T-helper 1 cell treated with Interleukin-12 subunit alpha and Interleukin-12 subunit beta and Interleukin-4 antibody, amounts not matched to agents 30 ng/mL and 1 ng/mL, for 36 hours (primary cell): Measurements from ENCODE around the gene DDX59. TPM values are rescaled to one million over a fixed set of nuclear protein-coding genes. Genes with fewer than 3 reads are reported as not detected.

ENCODE experiments used
- intact Hi-C: fragments of 100-400 bp; cut with micrococcal nuclease; formaldehyde crosslinking; loops from one replicate; pipeline ENCODE4 v1.15.1; 2024
- total RNA-seq: library from RNA; stranded (reverse); gene quantifications from 2 replicates; pipeline ENCODE4 v1.2.3, GENCODE V29; 2022

DDX59 gene
- total RNA-seq, 1 donor from 2014 or later: 21.3 TPM

DNA sequence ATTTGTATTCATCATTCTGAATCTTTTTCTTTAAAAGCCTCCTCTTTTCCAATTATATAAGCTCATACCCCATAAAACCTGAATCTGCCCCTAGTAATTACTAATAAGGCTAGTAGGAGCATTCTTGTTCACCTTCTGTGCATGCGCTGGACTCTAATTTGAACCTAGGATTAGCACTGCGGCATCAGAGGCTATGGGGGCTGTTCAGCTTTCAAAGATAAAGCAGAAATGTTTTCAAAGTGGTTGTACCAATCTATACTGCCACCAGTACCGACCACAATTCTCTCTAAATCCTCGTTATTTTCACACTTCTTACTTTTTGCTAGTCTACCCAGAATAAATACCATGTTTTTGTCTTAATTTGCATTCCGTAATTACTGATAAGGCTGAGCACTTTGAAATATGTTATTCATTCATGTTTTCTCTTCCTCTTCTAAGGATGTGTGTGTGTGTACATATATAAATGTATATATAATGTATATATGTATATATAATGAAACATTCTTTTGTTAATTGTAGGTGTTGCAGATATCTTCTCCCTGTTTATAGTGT is 1.6 kb upstream of the DDX59 start:
- intact Hi-C loops: loop anchor here (2.0 to 5.0 kb wide), 2 partner anchors 351 to 519 kb away; partner anchors contain the start of gene KIF21B

DNA sequence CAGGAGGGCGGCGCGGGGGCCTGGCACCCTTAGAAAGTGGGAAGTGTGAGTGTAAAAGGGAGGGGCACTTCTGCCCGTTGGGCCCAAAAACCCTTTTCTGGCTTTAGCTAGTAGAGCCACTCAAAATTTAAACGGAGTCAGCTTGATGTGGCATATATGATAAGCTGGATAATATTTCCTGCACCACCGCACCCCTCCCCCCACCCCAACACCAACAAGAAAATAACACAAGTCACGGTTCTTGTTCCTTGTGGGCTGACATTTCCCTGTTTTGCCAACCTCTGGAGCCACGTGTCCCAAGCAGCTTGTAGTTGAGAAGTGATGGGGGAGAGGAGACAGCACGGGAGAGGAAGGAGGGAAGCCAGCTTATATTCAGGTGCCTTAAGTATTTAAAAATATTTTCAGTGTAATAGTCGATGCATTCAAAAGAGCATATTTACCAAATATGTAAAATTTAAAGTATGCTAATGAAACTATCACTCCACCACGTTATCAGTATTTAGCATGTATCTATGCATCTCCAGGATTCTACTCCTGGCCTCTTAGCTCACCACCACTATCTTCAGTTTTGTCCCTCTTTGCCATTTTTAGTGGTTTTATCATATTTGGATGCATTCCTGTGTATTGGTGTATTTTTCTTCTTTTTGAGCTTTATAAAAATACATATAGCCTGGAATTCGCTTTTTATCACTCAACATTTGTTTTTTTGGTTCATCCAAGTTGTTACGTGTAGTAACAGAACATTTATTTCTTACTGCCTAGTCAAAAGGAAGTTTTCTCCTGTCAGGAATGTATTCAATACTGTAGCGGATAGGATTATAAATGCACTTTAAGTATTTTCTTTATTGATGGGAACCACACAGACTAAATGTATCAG is 773 bp upstream of the DDX59 start:
- intact Hi-C loops: loop anchor here (1.0 to 5.0 kb wide), 4 partner anchors 50 to 518 kb away; partner anchors contain the start of genes CAMSAP2, KIF14 and KIF21B

DNA sequence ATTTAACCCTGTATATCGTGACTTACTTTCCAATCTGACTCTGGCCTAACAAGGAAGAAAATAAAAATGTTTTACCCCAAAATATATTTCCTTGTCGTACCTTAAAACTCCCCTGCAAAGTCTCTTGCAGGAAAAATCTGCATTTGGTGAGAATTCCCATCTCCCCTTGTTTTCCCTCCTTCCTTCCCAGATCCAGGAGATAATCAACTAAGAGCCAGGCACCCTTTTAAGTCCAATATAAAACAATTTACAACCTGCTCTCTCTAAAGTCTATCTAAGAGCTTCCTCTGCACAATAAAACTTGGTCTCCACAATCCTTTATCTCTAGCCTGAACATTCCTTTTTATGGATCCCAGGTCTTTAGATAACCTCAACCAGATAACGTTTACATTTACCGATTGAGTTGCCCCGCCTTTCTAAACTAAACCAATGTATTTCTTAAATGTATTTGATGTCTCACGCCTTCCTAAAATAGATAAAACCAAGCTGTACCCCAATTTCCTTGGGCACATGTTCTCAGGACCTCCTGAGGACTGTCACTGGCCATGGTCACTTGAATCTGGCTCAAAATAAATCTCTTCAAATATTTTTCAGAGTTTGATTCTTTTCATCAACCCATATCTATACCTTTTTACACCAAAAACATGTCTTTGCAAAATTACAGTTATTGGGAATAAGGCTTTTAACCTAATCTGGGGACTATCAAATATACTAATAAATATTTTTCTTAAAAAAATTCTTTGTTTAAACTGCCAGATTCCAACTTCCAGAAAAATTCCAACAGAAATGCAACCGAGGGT is 993 bp downstream of the DDX59 start:
- intact Hi-C loops: loop anchor here (1.0 to 10.0 kb wide), 4 partner anchors 135 to 1734 kb away; partner anchors contain the start of genes TMEM9 and ZNF281

DNA sequence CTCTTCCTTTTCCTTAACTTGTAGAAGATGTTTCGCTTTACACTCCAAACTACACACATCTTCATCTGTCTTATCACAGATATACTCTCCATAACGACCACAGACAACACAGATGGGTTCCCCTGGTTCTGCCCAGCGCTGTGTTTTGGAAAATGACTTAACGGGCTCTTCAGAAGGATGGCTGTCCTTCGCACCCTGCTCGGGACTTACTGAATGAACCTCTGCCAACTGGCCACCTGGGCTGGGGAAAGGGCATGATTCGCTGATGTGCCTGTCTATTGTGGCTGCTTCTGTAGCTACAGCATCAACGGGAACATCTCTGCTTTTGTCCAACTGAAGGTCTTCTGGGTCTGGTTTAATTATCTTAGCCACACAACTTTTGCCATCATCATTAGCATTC is 3.4 kb downstream of the DDX59 start:
- intact Hi-C loops: loop anchor here (10.0 kb wide), 1 partner anchor 1732 kb away; no protein-coding TSS in a partner anchor

DNA sequence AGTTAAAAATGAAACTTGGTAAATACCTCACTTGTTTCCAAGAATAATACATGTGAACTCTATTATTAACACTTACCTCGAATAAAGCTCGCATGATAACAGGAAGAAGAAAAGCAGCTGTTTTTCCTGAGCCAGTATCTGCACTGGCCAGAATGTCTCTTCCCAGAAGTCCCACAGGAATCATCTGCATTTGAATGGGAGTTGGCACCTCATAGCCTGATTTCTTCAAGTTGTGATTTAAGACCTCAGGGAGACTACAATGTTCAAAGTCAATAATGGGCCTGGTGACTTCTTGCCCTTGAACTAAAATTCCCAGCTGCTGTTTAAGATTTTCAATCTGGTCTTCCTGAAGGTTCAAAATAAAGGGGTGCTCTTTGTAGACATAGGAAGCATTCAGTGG is 3.8 kb downstream of the DDX59 start:
- intact Hi-C loops: loop anchor here (10.0 kb wide), 1 partner anchor 1731 kb away; no protein-coding TSS in a partner anchor

DNA sequence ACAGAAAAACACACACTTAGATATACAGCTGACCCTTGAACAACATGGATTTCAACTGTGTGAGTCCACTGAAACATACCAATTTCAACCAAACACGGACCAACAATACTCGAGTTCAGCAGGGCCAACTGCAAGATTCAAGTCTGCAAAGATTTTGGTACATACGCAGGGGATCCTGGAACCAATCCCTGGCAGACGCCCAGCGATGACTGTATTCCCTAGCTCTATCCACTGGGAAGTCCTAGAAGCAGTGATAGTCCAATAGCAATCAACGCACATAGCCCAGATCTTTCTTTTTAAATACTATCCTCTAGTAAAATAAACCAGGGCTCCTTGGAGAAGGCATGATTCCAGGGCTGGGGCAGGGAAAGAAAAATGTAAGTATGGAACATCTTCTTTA is 9.0 kb downstream of the DDX59 start:
- intact Hi-C loops: loop anchor here (10.0 kb wide), 1 partner anchor 1726 kb away; no protein-coding TSS in a partner anchor

DNA sequence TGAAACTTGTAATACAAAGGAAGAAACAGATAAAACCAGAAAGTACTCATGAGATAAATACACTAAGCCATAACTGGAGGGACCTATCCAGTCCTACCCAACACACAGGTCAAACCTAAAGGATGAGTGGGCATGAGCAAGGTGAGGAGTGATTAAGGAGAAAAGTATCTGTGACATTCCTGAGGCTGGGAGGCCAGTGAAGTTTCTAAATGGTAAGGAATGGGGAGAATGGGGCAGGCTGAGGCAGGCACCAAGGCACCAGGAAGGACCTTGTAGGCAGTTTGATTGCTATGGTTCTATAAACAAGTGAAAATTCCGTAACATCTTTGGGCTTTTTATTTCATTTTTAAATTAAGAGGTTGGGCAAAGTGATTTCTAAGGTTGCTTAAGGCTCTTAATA is 10.4 kb downstream of the DDX59 start:
- intact Hi-C loops: no loop called here

DNA sequence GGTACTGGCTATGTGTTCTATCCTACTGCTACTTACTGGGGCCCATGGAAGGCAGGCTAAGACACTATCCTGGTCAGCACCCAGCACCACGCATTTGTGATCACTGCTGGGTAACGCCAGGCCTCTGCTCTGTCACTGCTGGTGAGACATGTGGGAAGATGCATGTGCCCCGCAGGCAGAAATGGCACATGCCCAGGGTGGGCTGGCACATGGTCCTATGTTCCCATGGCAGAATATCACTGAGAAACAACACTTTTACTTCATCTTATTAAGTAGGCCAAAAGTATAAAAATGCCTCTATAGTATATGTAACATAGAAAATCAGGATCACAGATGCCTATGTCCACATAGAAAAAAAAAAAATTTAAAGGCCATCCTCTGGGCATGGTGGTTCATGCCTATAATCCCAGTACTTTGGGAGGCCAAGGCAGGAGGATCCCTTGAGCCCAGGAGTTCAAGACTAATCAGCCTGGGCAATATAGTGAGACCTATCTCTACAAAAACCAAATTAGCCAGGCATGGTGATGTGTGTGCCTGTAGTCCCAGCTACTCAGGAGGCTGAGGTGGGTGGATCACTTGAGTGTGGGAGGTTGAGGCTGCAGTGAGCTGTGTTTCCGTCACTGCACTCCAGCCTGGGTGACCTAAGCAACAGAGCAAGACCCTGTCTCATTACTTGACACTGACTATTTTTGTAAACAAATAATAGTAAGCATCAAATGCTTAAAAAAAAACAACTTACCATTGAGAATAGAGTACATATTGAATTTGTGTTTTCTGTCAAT is 11.5 kb downstream of the DDX59 start:
- intact Hi-C loops: no loop called here

DNA sequence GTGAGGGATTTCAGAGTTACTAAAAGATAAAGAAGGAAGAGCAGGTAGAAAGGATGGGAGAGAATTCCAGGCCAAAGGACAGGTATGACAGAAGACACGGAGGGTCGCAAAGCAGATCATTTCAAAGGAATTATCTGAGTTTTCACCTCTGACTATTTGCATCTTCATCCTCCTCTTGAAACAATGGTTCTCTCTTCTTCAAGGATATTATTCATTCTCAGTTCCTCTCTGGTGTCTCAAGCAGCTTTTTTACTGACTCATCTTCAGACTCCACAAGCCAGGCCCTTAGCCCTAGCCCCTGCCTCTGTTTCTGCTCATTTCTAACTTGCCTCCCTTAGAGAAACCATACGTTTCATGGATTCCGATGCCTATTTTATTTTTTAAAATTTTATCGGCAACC is 15.0 kb downstream of the DDX59 start:
- intact Hi-C loops: no loop called here

DNA sequence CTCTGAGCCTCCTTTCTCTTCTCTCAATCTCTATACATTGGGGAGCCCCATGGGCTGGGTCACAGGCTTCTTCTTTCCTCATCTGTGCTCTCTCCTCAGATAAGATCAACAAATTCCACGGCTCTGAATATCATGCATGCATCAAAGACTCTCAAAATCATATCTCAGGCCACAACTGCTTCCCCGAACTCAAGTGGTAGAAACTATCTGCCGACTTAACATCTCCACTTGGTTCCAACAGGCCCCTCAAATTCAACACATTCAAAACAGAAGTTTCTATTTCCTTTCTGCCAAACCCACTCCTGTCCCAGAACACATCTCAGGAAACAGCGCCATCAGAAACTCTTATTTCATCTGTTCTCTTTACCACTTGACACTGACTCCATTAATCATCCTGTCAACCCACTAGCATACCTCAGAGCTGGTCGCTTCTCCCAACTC is 16.7 kb downstream of the DDX59 start:
- intact Hi-C loops: no loop called here

DNA sequence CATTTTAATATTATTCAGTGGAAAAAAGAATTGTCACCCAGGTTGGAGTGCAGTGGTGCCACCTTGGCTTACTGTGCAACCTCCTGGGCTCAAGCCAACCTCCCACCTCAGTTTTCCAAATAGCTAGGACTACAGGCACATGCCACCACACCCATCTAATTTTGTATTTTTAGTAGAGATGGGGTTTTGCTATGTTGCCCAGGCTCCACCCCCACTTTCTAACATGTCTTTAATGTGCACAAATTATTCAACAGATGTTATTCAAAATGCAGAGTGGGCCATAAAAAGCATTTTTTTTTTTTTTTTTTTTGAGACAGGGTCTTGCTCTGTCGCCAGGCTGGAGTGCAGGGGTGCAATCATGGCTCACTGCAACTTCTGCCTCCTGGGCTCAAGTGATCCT is 17.3 kb downstream of the DDX59 start:
- intact Hi-C loops: no loop called here

DNA sequence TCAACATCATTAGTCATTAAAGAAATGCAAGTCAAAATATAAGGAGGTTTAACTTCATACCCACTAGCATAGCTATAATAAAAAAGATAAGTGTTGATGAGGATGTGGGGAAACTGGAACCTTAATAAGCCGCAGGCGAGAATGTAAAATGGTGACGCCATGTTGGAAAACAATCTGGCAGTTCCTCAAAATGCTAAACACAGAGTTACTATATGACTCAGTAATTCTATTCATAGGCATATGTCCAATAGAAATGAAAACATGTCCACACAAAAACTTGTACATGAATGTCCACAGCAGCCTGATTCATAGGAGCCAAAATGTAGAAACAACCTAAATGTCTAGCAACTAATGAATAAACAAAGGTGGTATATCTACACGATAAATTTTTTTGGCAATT is 23.2 kb downstream of the DDX59 start:
- intact Hi-C loops: no loop called here

DNA sequence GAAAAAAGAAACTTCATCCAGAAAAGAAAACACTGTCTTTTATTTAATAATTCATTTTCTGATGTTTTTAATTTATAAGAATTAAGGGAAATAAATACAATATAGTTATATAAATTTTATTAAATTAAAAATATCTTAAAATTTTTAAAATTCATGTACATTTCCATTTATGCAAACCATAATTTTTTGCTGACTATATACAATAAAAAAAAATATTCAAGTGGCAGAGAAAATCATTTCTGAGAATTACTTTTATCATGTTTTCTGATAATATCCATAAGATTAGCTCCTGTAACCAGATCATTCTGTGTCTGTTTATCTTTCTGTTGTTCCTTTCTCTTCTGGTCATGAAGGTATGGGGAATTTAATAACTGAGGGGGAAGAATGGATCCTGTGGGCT is 25.7 kb downstream of the DDX59 start:
- intact Hi-C loops: no loop called here

DNA sequence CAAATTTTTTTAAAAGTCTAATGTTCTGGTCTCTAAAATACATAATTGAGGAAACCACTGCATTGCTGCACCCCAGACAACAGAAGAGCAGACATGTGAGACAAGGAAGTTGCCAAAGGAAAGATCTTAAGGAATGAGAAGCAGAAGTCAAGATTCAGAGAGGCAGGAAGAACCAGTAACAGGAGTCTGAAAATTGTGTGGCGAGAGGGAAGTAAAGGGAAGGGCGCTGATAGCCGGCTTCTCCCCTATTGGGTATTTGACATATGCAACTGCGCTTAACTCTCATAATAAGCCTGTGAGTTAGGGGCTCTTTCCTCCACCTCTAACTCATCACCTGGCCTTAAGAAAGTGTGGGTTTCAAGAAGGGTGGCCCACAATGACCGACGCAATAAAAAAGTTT is 27.2 kb downstream of the DDX59 start:
- intact Hi-C loops: no loop called here

DNA sequence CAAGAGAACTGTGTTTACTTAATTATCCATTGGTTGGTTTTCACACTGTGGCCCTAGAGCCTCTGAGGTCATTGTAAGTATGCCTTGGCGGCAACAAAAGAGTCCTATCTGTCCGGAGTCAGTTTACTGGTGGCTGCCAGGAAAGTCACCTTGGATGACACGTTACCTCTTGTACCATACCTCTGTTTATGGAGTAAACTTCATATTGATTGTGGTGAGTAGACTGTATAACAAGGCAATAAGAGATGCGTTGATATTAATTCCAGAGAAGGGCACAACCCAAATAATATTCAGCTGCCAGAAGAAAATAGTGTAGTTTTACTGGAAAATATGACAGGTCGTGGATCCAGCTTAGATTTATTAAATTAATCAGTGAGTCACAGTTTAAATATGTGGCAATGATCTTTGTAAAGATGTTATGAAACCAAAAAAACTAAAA is 28.7 kb downstream of the DDX59 start:
- intact Hi-C loops: no loop called here

DNA sequence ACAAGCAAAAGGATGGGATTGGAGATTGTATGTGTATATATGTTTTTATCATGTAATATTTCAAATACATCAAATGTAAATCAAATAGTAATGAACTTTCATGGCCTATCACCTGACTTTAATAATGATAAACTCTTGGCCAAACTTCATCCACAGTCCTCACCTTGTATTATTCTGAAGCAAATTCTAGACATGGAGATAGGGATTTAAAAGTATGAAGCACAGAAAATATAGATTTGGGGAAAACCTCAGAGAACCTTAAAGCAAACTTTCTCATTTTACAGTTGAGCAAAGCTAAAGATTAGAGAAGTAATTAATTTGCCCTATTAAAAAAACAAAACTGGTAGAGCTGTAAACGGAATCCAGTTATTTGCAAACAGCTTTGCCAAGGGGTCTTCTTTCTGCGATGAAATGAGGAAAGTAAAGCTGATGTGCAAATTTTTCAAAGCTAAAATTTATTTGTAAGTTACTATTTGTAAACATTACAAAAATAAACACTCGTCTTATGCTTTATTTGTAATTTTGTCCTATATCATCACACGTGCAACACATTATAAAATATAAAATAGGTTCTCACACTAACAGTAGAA is 29.2 kb downstream of the DDX59 start:
- intact Hi-C loops: no loop called here

DNA sequence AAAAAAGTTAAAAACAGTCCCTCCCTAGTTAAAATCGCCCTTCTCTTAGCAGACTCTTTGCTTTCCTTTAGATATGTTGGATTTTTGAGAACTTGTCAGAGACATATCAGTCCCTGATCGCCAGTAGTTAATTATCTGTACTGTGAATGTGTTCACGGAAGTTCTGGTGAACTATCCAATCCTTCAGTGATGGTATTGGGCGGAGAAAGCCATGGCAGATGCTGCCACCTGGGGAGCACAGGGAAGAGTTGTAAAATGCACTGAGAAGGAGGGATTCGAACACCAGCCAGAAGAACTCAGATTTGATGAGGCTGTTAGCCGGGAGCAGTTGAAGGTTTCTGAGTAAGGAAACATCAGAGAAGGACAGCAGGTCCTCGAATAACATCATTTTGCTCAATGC is 31.6 kb downstream of the DDX59 start:
- intact Hi-C loops: no loop called here

DNA sequence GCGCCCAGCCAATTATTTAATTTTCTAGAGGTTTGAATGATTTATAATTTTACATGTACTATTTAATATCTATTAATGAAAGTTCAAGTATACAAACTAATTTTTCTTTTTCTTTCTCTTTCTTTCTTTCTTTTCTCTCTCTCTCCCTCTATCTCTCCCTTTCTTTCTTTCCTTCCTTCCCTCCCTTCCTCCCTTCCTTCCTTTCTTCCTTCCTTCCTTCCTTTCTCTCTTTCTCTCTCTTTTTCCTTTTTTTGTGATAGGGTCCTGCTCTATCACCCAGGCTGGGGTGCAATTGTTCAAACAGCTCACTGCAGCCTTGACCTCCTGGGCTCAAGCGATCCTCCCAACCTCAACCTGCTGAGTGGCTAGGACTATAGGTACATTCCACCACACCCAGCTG is 33.0 kb downstream of the DDX59 start:
- intact Hi-C loops: no loop called here

DNA sequence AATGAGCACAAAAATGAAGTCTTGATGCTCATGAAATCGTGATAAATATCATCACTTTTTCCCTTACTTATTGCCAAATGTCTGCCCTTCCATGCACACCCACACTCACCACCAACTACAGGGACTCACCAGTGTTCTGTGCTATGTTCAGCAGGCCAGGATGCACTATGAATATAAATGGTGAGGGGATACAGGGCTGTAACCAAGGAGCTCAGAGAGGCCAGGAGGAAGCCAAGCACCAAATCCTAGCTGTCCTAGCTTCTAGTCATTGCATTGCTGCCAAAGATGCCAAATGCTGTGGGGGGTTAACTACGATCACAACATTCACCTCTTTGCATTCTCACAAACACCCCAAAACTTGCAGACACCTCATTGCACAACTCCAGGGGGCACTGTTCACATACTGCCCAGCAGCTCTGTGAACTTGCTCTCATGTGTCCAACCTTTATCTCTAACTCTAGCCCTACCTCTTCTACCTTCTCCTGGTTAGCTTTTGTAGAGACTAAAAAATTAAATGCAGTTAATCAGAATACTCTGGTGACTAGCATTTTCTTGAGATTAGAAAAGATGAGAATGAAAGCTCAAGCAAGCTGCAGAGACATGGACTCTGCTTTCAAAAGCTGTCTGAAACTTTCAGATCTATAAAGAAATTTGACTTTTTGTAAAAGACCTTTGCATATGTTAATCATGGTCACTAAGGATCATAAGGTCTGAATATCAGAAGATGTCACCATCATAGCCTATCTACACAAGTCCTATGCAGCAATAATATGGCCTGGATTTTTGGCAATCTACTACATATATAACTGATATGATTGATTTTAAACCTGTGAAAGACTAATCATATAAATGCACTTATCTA is 35.2 kb downstream of the DDX59 start:
- intact Hi-C loops: no loop called here
